Ishikawa (cell line): ENCODE results near the gene LONP2.

Experiments
- CEBPB ChIP-seq: IDR thresholded peaks from 2 replicates; pipeline ENCODE4 v1.6.1; 2012
- CREB1 ChIP-seq: IDR thresholded peaks from 2 replicates; pipeline ENCODE4 v1.6.1; 2012; ENCODE audit warnings: low read depth
- EGR1 ChIP-seq: IDR thresholded peaks from 2 replicates; pipeline ENCODE4 v1.6.1; 2012
- EP300 ChIP-seq: IDR thresholded peaks from 2 replicates; pipeline ENCODE4 v1.6.1; 2012; ENCODE audit warnings: borderline replicate concordance
- FOXM1 ChIP-seq: IDR thresholded peaks from 2 replicates; pipeline ENCODE4 v1.6.1; 2012; ENCODE audit warnings: low read depth, borderline replicate concordance
- NFIC ChIP-seq: IDR thresholded peaks from 2 replicates; pipeline ENCODE4 v1.6.1; 2012
- RAD21 ChIP-seq: IDR thresholded peaks from 2 replicates; pipeline ENCODE4 v1.6.1; 2012; ENCODE audit warnings: low read depth
- TAF1 ChIP-seq: IDR thresholded peaks from 2 replicates; pipeline ENCODE4 v1.6.1; 2012; ENCODE audit warnings: low read depth, mild to moderate bottlenecking
- TCF12 ChIP-seq: IDR thresholded peaks from 2 replicates; pipeline ENCODE4 v1.6.1; 2012; ENCODE audit warnings: low read depth
- TEAD4 ChIP-seq: IDR thresholded peaks from 2 replicates; pipeline ENCODE4 v1.6.1; 2012
- YY1 ChIP-seq: IDR thresholded peaks from 2 replicates; pipeline ENCODE4 v1.6.1; 2012; ENCODE audit warnings: low read depth
- ZBTB7A ChIP-seq: IDR thresholded peaks from 2 replicates; pipeline ENCODE4 v1.6.1; 2012; ENCODE audit warnings: low read depth
- TF ChIP-seq, protein P1 (sequence below): IDR thresholded peaks from 2 replicates; pipeline ENCODE4 v1.6.1; 2012
- TF ChIP-seq, protein P2 (sequence below): IDR thresholded peaks from 2 replicates; pipeline ENCODE4 v1.6.1; 2012
- TF ChIP-seq, protein P3 (sequence below): IDR thresholded peaks from 2 replicates; pipeline ENCODE4 v1.6.1; 2012; ENCODE audit warnings: low read depth, mild to moderate bottlenecking

The LONP2 gene

DNA sequence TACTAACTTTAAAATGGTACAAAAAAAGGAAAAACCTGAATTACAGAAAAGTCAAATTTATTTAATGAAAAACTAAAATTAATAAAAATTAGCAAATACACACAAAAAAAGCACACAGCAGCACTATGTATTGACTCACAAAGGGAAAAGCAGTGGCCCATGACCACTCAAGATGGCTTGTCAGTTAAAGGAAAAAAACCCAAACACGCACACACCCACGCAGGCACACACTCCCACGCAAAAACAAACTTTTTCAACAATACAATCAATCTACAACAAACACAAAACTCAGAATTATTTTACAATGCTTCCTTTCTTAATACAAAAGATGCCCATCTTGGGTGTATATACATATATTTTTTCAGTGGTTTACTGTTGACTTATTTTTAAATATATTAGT, 116.9 kb downstream of the LONP2 start:
- no peak for TF ChIP-seq EGR1
- no peak for TF ChIP-seq TEAD4
- TF ChIP-seq, protein P1, sequence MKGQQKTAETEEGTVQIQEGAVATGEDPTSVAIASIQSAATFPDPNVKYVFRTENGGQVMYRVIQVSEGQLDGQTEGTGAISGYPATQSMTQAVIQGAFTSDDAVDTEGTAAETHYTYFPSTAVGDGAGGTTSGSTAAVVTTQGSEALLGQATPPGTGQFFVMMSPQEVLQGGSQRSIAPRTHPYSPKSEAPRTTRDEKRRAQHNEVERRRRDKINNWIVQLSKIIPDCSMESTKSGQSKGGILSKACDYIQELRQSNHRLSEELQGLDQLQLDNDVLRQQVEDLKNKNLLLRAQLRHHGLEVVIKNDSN = no peak
- TF ChIP-seq, protein P2, sequence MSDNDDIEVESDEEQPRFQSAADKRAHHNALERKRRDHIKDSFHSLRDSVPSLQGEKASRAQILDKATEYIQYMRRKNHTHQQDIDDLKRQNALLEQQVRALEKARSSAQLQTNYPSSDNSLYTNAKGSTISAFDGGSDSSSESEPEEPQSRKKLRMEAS = no peak
- no peak for TF ChIP-seq NFIC
- TF ChIP-seq CREB1 = no peak

DNA sequence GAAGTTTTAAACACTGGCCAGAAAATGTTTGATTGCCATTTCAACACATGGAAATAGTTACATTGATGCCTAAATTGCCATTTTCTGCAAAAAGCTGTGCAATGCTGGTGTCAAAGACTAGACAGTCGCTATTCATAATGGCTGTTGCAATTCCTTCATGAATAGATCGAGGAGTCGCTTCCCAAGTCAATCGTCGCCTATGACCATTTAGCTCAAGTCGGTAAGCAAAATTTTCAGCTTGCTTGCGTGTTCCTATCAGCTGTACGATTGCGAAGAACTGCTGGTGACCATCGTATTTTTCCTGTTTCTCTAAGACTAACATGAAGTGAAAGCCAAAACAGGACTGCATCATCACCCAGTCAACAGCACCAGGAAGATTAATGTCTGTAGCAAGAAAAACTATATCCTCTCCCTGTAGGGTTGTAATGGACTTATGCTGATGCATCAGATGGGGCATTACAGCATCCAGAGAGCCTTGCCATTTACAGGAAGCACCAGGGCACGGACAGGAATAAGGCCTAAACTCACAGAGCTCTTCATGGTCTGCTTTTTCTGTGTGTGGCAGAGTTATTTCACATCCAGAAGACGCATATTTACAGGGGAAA, 117.5 kb downstream of the LONP2 start:
- no peak for TF ChIP-seq NFIC
- no peak for TF ChIP-seq RAD21
- TF ChIP-seq, protein P3, sequence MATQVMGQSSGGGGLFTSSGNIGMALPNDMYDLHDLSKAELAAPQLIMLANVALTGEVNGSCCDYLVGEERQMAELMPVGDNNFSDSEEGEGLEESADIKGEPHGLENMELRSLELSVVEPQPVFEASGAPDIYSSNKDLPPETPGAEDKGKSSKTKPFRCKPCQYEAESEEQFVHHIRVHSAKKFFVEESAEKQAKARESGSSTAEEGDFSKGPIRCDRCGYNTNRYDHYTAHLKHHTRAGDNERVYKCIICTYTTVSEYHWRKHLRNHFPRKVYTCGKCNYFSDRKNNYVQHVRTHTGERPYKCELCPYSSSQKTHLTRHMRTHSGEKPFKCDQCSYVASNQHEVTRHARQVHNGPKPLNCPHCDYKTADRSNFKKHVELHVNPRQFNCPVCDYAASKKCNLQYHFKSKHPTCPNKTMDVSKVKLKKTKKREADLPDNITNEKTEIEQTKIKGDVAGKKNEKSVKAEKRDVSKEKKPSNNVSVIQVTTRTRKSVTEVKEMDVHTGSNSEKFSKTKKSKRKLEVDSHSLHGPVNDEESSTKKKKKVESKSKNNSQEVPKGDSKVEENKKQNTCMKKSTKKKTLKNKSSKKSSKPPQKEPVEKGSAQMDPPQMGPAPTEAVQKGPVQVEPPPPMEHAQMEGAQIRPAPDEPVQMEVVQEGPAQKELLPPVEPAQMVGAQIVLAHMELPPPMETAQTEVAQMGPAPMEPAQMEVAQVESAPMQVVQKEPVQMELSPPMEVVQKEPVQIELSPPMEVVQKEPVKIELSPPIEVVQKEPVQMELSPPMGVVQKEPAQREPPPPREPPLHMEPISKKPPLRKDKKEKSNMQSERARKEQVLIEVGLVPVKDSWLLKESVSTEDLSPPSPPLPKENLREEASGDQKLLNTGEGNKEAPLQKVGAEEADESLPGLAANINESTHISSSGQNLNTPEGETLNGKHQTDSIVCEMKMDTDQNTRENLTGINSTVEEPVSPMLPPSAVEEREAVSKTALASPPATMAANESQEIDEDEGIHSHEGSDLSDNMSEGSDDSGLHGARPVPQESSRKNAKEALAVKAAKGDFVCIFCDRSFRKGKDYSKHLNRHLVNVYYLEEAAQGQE = no peak
- TF ChIP-seq, protein P2 = no peak
- TF ChIP-seq, protein P1 = no peak
- TF ChIP-seq CEBPB = no peak
- no peak for TF ChIP-seq TEAD4
- TF ChIP-seq CREB1 = no peak
- no peak for TF ChIP-seq TAF1
- TF ChIP-seq YY1 = no peak
- no peak for TF ChIP-seq EGR1
- no peak for TF ChIP-seq FOXM1
- no peak for TF ChIP-seq ZBTB7A
- no peak for TF ChIP-seq EP300
- TF ChIP-seq TCF12 = no peak

DNA sequence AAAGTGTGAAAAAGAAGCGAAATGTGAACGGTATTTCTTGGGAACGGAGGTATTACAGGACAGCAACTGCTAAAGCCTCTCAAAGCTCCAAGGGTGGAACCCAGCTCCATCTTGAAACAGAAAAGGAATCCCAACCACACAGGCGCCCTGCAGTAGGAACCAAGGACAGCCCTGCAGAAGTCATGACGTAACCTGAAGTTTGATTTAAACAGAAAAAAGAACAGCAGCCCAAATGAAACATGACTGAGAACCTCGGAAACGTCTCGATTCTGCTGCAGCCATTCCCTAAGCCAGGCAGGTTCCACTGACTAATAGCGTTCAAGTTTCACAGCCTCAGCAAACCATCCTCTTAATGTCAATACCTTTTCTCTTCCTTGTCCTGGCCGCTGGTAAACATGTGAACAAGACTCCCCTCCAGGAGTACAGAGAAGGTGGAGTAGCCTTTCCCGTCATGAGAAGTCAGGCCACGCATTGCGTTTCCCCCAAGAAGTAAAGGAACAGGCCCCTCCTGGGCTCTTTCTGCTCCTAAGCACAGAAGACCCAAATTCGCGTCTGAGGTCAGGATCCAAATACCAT, 121.0 kb downstream of the LONP2 start:
- TF ChIP-seq CREB1 (no peak), RAD21 (no peak), TEAD4 (no peak), TAF1 (no peak), NFIC (no peak)
- TF ChIP-seq, protein P3 = no peak

DNA sequence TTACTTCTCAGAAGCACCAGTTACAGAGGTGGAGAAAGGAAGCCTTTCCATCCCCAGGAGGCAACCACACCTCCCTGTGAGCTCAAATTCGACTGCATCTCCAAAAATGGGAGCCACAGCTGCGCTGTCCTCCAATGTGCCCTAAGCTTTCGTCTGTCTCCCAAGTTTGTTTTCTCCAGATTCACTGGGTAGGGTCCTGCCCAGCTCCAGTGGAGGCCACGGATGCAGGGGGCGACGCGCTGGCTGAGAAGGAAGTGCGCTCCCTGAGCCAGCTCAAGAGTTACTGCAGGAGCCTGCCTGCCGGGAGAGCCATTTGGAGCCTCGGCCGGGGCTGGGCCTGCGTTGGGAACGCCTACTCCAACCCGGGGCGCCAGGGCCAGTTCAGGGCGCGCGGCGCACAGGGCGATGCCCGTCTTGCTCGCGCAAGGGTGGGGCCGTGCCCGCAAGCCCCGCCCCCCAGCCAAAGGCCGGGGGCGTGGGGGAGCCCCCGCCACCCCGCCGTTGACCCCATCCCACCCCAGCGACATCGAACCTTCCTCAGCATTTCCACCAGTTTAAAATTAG, 121.6 kb downstream of the LONP2 start:
- TF ChIP-seq, protein P2 = peak; percentile 28; the same call in 1 of the 2 replicates
- TF ChIP-seq, protein P3 = no peak
- no peak for TF ChIP-seq RAD21
- no peak for TF ChIP-seq YY1
- TF ChIP-seq TAF1 = peak; percentile 64; the same call in 1 of the 2 replicates
- peak; percentile 58 for TF ChIP-seq EGR1
- peak; percentile 88 for TF ChIP-seq ZBTB7A
- TF ChIP-seq TCF12 = 0 out of 2 replicates have a peak, but pooled peaks have one; percentile 14
